ENCODE results near the gene HOXB3.
A peak's percentile ranks its signal among the peaks of the same experiment; 100 is the strongest.

Gene HOXB3

DNA sequence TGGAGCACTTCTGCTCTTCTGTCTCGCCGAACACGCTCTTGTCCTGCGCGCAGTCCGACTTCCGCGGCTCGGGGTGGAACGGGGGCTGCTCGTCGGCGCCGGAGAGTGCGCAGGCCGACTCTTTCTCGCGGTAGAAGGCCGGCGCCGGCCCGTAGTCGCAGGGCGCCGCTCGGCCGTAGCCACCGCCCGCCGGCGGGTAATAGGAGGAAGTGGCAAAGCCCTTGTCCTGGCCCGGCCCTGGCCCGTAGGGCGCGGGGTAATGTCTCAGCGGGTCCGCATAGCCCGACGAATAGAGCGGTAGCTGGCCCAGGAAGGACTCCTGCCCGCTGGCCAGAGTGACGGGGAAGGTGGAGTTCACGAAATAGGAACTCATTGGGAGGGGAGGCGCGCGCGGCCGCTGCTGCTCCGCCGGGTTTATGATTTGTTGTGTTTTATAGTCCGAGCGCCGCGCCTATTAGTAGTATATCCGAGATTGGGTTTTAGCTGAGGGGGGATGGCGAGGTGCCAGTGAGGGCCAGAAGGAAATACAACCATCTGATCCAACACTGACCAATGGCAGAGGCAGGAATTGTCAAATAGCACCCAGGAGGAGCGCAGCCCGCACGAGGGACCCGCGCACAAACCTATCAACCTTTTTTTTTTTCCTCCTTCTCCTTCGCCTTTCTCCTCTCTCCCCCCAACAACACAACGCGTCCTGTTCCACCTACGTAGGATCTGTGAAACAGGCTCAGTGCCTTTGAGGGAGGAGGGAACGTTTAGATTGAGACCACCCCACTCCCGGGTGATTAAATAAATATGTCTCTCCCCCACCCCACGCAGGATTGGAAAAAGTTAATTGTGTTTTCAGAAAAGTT is 8.0 kb upstream of the HOXB3 start:
- DNase-seq (ENCODE audit: low spot score): no peak

DNA sequence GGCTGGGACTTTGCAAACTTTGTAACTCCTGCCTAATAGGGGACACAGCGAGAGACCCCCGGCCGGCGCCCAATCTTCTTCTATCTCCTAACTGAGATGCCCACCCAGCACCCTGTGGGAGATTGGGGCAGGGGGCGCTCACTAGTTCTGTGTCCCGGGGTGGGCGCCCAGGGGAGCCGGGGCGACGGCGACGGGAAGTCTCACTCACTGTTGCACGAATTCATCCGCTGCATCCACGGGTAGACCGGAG is 7.4 kb upstream of the HOXB3 start:
- DNase-seq (ENCODE audit: low spot score): peak; percentile 36

DNA sequence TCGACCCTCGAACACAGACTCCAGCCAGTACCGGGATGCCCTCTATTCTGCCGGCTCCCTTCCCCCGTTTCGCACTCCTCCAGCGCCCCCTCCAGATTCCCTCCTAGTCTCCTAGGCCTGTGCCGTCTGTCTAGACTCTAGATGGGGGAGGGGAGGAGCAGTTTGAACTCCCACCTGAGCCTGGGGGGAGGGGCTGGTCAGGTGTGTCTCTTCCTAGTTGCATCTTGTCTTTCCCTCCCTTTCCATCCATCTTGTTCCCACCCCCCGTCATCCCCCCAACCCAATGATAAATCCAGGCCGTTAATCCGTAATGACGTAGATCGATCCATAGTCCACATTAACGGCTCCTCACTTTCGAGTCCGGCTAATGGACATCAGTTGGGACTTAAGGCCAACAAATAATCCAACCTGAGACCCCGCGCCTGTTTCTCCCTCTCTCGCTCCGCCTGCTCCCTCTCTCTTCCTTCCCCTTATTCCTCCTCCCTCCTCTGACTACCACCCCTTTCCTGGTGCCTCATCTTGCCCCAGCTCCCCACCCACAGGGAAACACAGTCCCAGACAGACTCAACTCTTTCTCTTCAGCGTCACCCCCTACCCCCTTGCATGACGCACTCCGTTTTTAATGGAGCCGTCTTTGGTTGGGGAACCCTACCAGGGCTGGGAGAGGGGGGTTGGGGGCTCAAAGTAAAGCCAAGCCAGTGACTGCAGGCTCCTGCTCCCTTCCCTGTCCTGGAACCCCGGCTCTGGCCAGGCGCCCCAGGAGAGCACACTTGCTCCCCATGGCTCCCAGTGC is 6.9 kb upstream of the HOXB3 start:
- DNase-seq (ENCODE audit: low spot score): no peak

GRCh38 chr17:48596000-48596734 is 6.1 kb upstream of the HOXB3 start:
- no peak for DNase-seq (ENCODE audit: low spot score)

GRCh38 chr17:48595278-48595999 is 5.4 kb upstream of the HOXB3 start:
- no peak for DNase-seq (ENCODE audit: low spot score)

DNA sequence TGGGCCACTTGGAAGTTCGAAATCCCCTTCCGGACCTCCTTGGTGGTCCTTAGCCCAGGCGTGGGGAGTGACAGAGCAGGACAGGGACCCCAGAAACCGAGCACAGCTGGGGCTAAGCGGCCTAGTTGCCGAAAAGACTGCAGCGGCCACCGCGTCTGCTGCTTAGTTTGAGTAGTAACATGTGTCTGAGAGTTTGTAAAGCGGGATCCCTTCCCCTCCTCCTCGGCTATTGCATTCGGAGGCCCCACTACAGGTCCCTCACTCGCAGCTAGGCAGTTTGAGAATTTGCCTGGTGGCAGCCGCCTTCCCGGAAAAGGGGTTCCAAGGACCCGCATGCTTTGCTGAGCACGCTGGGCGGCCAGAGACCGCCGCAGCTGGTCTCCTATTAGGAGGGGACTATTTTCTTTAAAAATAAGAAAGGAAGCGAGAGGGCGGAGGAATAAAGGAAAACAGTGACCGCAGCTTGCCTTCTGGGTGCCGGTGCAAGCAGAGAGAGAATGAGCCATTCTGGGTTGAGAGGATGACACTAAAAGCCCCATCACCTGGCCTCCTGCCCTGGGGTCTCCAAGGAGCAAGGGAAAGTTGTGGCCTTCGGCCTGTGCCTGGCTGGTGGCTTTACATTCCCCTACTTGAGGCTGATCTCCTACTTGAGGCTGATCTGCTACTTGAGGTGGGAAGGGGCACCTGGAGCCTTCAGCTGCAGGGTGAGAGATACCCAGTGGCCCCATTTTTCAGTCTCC is 4.7 kb upstream of the HOXB3 start:
- no peak for DNase-seq (ENCODE audit: low spot score)

DNA sequence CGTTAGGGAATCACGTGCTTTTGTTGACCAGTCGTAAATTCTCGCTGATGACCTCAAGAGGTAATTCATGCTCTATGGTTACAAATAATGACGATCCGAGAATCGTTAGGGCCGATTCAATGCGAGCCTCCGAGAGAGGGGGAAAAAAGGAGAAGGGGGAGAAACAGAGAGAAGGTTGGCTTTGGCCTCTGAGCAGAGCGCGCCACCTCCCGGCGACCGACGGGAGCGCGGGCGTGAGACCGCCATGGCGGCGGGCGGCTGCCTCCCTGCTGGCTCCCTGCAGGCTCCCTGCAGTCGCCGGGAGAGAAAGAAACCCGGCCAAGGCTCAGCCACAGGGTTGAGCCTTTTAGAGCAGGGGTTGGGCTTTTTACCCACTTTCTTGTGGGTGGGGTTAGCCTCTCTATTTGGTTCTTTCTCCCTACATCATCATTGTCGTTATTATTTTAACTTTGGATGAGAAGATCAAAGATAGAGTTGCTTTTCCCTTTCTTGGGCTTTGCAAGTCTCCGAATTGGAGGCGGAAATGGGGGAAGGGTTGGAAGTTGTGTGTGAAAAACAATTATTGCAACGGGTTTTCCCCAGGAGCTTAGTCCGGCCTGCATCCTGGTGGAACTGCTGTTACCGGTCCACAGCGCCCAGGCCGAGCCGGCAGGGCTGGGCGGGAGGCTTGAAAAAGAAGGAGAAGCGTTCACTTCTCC is 3.9 kb upstream of the HOXB3 start:
- DNase-seq (ENCODE audit: low spot score): peak; percentile 71

DNA sequence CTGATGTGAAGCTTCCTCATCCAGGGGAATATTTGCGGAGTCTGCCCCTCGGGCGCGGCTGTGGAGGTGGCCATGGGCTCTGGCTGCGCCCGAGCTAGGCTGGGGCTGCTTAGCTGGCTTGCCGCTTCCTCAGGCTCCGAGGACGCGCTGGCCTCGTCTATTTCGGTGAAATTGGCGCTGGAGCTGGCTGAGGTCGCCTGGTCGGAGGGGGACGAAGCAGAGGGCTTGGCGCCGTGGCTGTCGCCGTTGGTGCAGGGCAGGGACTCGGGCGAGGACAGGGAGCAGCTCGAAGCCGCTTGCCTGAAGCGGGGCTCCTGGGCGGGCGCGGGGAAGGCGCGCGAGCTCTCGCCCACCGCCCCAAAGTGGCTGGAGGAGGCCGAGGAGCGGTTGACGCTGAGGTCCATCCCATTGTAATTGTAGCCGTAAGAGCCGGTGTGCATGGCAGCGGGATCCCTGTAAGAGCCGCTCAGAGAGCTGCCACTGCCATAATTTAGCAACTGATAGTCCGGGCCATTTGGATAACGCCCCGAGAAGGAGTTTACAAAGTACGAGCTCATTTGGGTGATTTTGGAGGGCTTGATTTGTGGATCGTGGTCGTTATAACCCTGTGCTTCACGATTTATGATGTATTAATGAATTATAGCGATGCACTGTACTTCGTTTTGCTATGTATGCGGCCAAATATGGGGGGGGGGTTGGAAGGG is 3.2 kb upstream of the HOXB3 start, which contains the start of gene HOXB5:
TSS of gene HOXB5 (minus strand) at position 654 of the 704 bp plus-strand sequence. CDS start at position 557, 97 bp downstream.
- no peak for DNase-seq (ENCODE audit: low spot score)

- DNase-seq (ENCODE audit: low spot score): no peak
Observed at GRCh38 chr17:48592577-48592976, 2.5 kb upstream of the HOXB3 start.

DNA sequence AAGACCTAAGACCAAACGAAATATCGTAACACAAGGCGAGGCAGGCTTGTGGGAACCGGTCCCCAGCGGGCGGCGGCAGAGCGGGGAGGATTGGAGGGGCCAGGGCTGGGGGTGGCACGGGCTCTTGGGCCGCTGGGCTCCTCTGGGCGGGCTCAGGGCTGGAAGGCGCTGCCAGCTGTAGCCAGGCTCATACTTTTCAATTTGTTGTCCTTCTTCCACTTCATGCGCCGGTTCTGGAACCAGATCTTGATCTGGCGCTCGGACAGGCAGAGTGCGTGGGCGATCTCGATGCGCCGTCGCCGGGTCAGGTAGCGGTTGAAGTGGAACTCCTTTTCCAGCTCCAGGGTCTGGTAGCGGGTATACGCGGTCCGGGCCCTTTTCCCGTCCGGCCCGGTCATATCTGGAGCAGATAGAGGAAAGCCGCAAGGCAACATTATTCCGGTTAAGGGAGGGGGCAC is 2.0 kb upstream of the HOXB3 start:
- no peak for DNase-seq (ENCODE audit: low spot score)

DNA sequence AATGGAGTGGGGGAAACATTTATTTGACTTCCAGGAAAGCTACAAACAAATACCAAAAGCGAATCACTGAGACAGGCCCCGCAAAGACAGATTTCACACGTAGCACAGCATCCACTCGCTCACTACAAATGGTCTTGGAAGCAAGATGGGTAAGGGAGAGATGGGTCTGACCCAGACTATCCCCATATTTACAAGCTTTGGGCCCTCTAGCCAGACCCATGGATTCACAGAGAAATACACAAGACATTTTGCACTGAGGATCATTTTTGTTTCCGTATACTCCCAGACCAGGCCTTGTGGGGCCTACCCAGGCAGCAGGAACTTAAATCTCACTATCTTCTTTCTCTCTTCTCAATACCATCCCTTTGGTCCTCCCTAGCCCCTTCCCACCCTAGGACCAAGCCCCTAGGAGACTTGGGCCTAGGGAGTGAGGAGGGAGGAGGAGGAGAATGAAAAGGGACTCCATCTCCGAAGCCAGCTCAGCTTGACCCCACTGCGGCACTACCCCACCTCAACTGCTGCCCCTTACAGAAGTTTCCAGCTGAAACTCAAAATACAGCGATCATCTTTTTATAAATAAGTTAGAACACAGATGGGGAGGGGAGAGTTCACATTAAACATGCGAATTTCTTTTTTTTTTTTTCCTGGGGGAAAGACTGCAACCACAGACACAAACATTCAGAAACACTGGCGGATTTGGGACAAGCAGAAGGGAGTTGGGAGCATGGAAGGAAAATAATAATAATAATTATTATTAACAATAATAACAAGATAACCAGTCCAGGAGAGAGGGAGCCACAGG is 1.4 kb upstream of the HOXB3 start:
- DNase-seq (ENCODE audit: low spot score): no peak

- no peak for DNase-seq (ENCODE audit: low spot score)
Observed at GRCh38 chr17:48590607-48591161, 643 bp upstream of the HOXB3 start.

DNA sequence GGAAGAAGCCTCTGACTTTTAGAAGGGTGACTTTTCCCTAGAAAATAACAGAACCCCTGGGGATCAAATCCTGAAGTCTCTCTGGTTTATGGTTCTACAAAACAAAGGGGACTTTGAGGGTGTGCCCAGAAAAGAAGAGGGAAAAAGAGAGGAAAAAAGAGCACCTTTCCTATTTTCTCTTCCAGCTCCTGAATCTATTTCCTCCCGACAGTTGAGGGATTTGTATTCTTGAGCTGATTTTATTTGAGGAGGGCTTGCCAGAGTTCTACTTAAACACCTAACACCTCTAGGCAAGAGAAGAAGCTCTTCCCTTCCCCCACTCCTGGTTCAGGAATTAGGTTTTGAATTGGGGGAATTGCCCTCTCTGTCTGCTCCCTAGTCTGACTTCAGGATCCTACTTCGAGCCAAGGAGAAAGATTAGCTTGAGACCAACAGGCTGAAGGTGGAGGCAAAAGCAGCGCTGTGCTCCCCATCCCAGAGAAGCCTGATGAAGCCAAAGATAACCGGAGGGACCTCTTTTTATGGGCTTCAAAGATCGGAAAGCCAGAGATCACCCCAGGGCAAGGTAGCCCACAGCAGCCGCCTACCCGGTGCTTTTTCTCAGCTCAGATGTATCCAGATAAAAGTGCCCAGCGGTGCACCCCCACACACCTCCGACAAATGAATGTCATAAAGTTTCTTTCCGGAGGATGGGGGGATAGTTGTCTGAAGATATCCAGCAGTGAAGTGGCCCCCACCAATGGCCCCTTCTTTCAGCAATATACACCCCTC is 796 bp downstream of the HOXB3 start:
- DNase-seq (ENCODE audit: low spot score): no peak

- DNase-seq (ENCODE audit: low spot score): no peak
Observed at GRCh38 chr17:48588528-48588927, 1.5 kb downstream of the HOXB3 start.

DNA sequence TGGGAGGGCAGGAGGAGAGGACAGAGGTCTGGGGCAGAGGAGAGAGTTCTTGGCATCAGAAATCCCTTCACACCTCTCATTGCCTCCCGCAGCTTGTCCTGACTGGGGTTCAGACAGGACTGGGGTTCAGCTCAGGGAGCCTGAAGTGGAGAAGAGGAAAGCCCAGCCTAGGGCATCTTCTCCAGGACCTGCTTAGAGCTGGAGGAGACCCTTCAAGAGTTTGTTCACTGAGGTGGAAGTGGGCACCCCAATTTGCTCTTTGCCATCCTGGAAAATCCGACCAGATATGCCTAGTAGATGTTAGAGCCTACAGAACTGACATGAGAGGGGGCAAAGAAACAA is 2.0 kb downstream of the HOXB3 start:
- DNase-seq (ENCODE audit: low spot score): no peak

DNA sequence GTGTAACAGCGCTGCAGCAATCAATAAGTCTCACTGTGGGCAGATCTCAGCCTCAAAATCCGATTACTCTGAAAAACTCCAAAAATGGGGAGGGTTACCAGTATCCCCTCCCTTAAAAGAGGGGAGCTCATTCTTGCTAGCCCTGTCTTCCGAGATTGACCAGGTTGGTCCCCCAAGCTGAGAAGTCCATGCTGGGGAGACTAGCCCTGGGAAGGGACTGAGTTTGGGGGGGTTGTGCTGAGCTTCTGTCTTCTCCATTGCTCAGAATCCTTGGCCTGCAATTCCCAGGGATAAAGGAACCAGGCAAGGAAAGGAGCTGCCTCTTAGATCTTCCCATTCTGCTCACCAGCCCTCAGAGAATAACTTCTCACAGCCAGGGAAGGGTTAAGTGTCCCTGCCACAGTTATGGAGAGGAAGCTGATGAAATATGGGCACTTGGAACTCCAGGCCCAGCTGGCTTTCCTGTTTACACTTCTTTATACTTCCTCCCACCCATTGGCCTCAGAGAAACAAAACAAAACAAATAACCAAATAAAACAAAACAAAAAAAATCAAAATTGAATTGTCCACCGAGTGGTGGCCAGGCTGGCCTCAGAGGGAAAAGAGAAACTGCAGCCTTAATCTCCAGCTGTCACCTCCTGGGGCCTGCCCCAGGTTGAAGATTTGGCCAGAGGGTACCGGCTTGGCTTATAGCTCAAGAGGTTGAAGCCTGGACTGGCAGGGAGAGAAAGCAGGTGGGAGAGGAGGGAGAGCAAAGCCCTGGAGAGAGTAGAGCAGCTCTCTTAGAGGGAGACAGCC is 2.6 kb downstream of the HOXB3 start:
- no peak for DNase-seq (ENCODE audit: low spot score)
